GM12873 (cell line): ENCODE data around the gene RASEF.

Source experiments
- CTCF ChIP-seq: IDR thresholded peaks from 2 replicates; pipeline ENCODE4 v1.5.1; 2012; ENCODE audit warnings: low read depth, mild to moderate bottlenecking, moderate library complexity, low read length, control low read depth; ENCODE audit not compliant: insufficient read depth; ENCODE audit errors: missing control alignments

RASEF gene

GRCh38 chr9:83034026-83034425 lies 28.9 kb downstream of the RASEF start:
- TF ChIP-seq CTCF: no peak

- TF ChIP-seq CTCF: no peak
These were observed 30.8 kb downstream of the RASEF start for GRCh38 chr9:83032065-83032625.

GRCh38 chr9:83030391-83031107 lies 32.4 kb downstream of the RASEF start:
- no peak for TF ChIP-seq CTCF

GRCh38 chr9:83029531-83030137 lies 33.3 kb downstream of the RASEF start:
- TF ChIP-seq CTCF: no peak

GRCh38 chr9:83027153-83027891 lies 35.6 kb downstream of the RASEF start:
- no peak for TF ChIP-seq CTCF

- no peak for TF ChIP-seq CTCF
These were observed 38.3 kb downstream of the RASEF start for GRCh38 chr9:83024506-83025125.
